Smooth muscle cell (in vitro differentiated cells): ENCODE measurements around the gene FILIP1L. TPM values are rescaled to one million over a fixed set of nuclear protein-coding genes. Genes with fewer than 3 reads are reported as not detected.

ENCODE experiments used
- DNase-seq: peaks from one replicate; lab custom pipeline; 2025; ENCODE audit not compliant: unreplicated experiment; lab: John Stamatoyannopoulos, UW
- H2AFZ ChIP-seq: fragments of 200-600 bp; sonication (generic); 2 replicates; pipeline ENCODE4 v1.6.0; 2016; ENCODE audit warnings: antibody characterized with exemption, low read depth, mild to moderate bottlenecking
- H3F3A ChIP-seq: fragments of 200-600 bp; sonication (generic); 2 replicates; pipeline ENCODE4 v1.6.0; 2017; ENCODE audit warnings: antibody characterized with exemption, low read depth
- H3K27ac ChIP-seq: fragments of 200-600 bp; sonication (generic); 2 replicates; pipeline ENCODE4 v1.5.1; 2016; ENCODE audit warnings: low read depth, mild to moderate bottlenecking
- H3K27me3 ChIP-seq: fragments of 200-600 bp; sonication (generic); 2 replicates; pipeline ENCODE4 v1.6.1; 2016; ENCODE audit warnings: low read depth, mild to moderate bottlenecking
- H3K36me3 ChIP-seq: fragments of 200-600 bp; sonication (generic); 2 replicates; pipeline ENCODE4 v1.5.1; 2016; ENCODE audit warnings: low read depth
- H3K4me1 ChIP-seq: fragments of 200-600 bp; sonication (generic); 2 replicates; pipeline ENCODE4 v1.5.1; 2016; ENCODE audit warnings: low read depth
- H3K4me2 ChIP-seq: fragments of 200-600 bp; sonication (generic); 2 replicates; pipeline ENCODE4 v1.6.0; 2016; ENCODE audit warnings: mild to moderate bottlenecking
- H3K4me3 ChIP-seq: fragments of 200-600 bp; sonication (generic); 2 replicates; pipeline ENCODE4 v1.5.1; 2016; ENCODE audit warnings: mild to moderate bottlenecking
- H3K79me2 ChIP-seq: fragments of 200-600 bp; sonication (generic); 2 replicates; pipeline ENCODE4 v1.6.0; 2016; ENCODE audit warnings: low read depth, mild to moderate bottlenecking
- H3K9ac ChIP-seq: fragments of 200-600 bp; sonication (generic); 2 replicates; pipeline ENCODE4 v1.6.0; 2016; ENCODE audit warnings: low read depth
- H3K9me3 ChIP-seq: fragments of 200-600 bp; sonication (generic); replicated peaks from 2 replicates; pipeline ENCODE4 v1.5.1; 2016; ENCODE audit warnings: low read depth
- H4K20me1 ChIP-seq: fragments of 200-600 bp; sonication (generic); 2 replicates; pipeline ENCODE4 v1.6.0; 2016; ENCODE audit warnings: low read depth
- CTCF ChIP-seq: fragments of 200-600 bp; sonication (generic); IDR thresholded peaks from 2 replicates; pipeline ENCODE4 v1.5.1; 2017; ENCODE audit warnings: borderline replicate concordance, mild to moderate bottlenecking, antibody characterized with exemption; ENCODE audit not compliant: insufficient read depth, poor library complexity, severe bottlenecking
- WGBS: methylation state at CpG from one replicate; pipeline ENCODE4 v1.1.7; 2016; ENCODE audit warnings: low lambda C conversion rate; 5-methylcytosine and 5-hydroxymethylcytosine counted together
- polyA plus RNA-seq: library from polyadenylated mRNA; unstranded; fragments of >200 nt; fragmentation: Nextera tagmentation; extraction: Ambion mirVana; gene quantifications from 2 replicates; pipeline ENCODE4 v1.2.1, GENCODE V29; 2016
- total RNA-seq: library from RNA; depleted of rRNA; stranded (reverse); fragments of >200 nt; gene quantifications from 2 replicates; pipeline ENCODE4 v1.2.3, GENCODE V29; 2014

Gene FILIP1L
- total and polyA plus RNA-seq, 2 experiments from 2014 or later, result 56.2 to 104 TPM

GRCh38 chr3:100019719-100020118 lies 94.6 kb downstream of the FILIP1L start:
- 100% methylated on average over 1 of the region's 1 CpG for WGBS
- Histone ChIP-seq H3K36me3 (no peaks in the 10 kb centered on the region), H3K9me3 (peaks cover 5% of the 10 kb centered on the region), H2AFZ (no peak overlapping the region), H4K20me1 (no peaks in the 10 kb centered on the region), H3K4me2 (peak overlapping the region; percentile 27), H3K27me3 (no peaks in the 10 kb centered on the region), H3K4me1 (no peaks in the 10 kb centered on the region), H3K9ac (no peak overlapping the region), H3K27ac (peak overlapping the region; percentile 44), H3K4me3 (no peak overlapping the region), H3F3A (no peaks in the 10 kb centered on the region), H3K79me2 (no peaks in the 10 kb centered on the region)
- DNase-seq, result no peak
- TF ChIP-seq CTCF, result no peak

GRCh38 chr3:100018806-100019205 lies 95.5 kb downstream of the FILIP1L start:
- no peak overlapping the region for H3K9ac ChIP-seq
- no peaks in the 10 kb centered on the region for H3K36me3 ChIP-seq
- H3F3A ChIP-seq, result no peaks in the 10 kb centered on the region
- H3K4me2 ChIP-seq, result no peak overlapping the region
- no peak overlapping the region for H3K4me3 ChIP-seq
- no peak overlapping the region for H2AFZ ChIP-seq
- no peak for DNase-seq
- no peaks in the 10 kb centered on the region for H4K20me1 ChIP-seq
- TF ChIP-seq CTCF, result no peak
- peaks cover 5% of the 10 kb centered on the region for H3K9me3 ChIP-seq
- H3K79me2 ChIP-seq, result no peaks in the 10 kb centered on the region
- no peak overlapping the region for H3K27ac ChIP-seq
- no peaks in the 10 kb centered on the region for H3K27me3 ChIP-seq
- H3K4me1 ChIP-seq, result no peaks in the 10 kb centered on the region

GRCh38 chr3:100010087-100010417 lies 104.2 kb downstream of the FILIP1L start:
- H3K79me2 ChIP-seq, result no peaks in the 10 kb centered on the region
- no peak for DNase-seq
- H3K27ac ChIP-seq, result no peak overlapping the region
- H3K27me3 ChIP-seq, result no peaks in the 10 kb centered on the region
- no peak for TF ChIP-seq CTCF
- H3K4me1 ChIP-seq, result peaks cover 16% of the 10 kb centered on the region
- peaks cover 1% of the 10 kb centered on the region for H3K9me3 ChIP-seq
- H3K4me2 ChIP-seq, result no peak overlapping the region
- no peaks in the 10 kb centered on the region for H4K20me1 ChIP-seq
- no peak overlapping the region for H3K4me3 ChIP-seq
- H2AFZ ChIP-seq, result no peak overlapping the region
- H3F3A ChIP-seq, result no peaks in the 10 kb centered on the region
- no peak overlapping the region for H3K9ac ChIP-seq
- H3K36me3 ChIP-seq, result no peaks in the 10 kb centered on the region
- 100% methylated on average over 1 of the region's 1 CpG for WGBS

DNA sequence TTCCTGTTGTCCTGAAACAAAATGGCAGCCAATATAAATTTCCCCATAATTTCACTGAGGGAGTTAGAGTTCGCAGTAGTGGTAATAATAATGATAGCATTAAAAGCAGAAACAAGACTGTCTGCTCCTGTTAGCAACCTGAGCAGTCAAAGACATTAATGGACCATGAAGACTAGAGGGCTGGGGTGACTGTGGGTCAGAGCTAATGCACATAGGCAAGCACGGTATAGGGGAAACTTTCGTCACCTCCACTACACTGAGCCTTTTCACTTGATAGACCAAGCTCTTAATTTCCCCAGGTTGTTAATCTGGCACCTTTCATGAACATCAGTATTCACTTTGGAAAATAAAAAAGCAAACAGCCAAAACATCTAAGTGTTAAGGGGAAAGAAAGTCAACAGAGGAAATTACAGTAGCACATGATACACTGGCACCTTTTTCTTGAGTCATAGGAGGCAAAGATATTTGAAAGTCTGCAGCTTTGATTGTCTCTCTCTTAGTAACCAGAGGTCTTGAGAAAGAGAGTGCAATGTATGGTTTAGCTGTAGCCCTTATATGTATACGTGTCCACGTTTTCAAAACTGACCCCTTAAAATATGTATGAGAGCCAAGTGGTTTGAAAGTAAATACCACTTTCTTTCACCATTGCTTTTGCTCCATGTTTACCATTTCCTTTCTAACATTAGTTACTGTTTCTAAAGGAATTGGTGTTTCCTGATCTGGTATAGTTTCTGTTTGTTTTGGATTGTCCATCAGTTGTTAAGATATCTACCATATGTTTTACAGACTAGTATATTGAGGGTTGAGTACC lies 104.8 kb downstream of the FILIP1L start:
- Histone ChIP-seq H3K4me1 (peaks cover 16% of the 10 kb centered on the region), H3K27me3 (no peaks in the 10 kb centered on the region), H3K79me2 (no peaks in the 10 kb centered on the region), H3K4me3 (no peak overlapping the region), H3F3A (no peaks in the 10 kb centered on the region), H3K9ac (no peak overlapping the region), H3K9me3 (no peaks in the 10 kb centered on the region), H4K20me1 (no peaks in the 10 kb centered on the region), H2AFZ (no peak overlapping the region), H3K27ac (no peak overlapping the region), H3K36me3 (no peaks in the 10 kb centered on the region), H3K4me2 (no peak overlapping the region)
- WGBS, result 76% methylated on average over 5 of the region's 5 CpGs
- DNase-seq, result no peak
- no peak for TF ChIP-seq CTCF
